Keratinocyte (primary cell): ENCODE measurements around the gene CYP4F22. TPM values are rescaled to one million over a fixed set of nuclear protein-coding genes. Genes with fewer than 3 reads are reported as not detected.

Experiments
- DNase-seq: peaks from one replicate; pipeline ENCODE4 v3.0.0-alpha.2; 2011; ENCODE audit warnings: low read depth, missing footprints, low spot score
- FAIRE-seq: peaks from 2 replicates; lab custom pipeline; 2011; peaks lifted over from hg19 to GRCh38; lab: Jason Lieb, UNC
- H2AFZ ChIP-seq: 2 replicates; pipeline ENCODE4 v1.6.0; 2012; ENCODE audit warnings: low read length, control low read depth, inconsistent platforms; ENCODE audit not compliant: control insufficient read depth
- H3K27ac ChIP-seq: 2 replicates; pipeline ENCODE4 v1.5.1; 2011; ENCODE audit warnings: low read length; ENCODE audit not compliant: control insufficient read depth, insufficient read depth
- H3K27me3 ChIP-seq: 3 replicates; pipeline ENCODE4 v1.6.0; 2011; ENCODE audit warnings: low read length; ENCODE audit not compliant: control insufficient read depth, insufficient read depth; ENCODE audit errors: extremely low read depth
- H3K36me3 ChIP-seq, 2 experiments: 2 replicates in 1 of 2; 3 replicates in 1 of 2; pipeline ENCODE4 v1.5.1; 2011; ENCODE audit warnings: low read length in 2 of 2, mild to moderate bottlenecking in 1 of 2; ENCODE audit not compliant: control insufficient read depth in 2 of 2, insufficient read depth in 2 of 2; ENCODE audit errors: extremely low read depth in 1 of 2
- H3K4me1 ChIP-seq: 3 replicates; pipeline ENCODE4 v1.5.1; 2011; ENCODE audit warnings: low read length; ENCODE audit not compliant: control insufficient read depth, insufficient read depth; ENCODE audit errors: extremely low read depth
- H3K4me2 ChIP-seq: 3 replicates; pipeline ENCODE4 v1.6.0; 2011; ENCODE audit warnings: low read depth, low read length; ENCODE audit not compliant: control insufficient read depth, insufficient read depth; ENCODE audit errors: extremely low read depth
- H3K4me3 ChIP-seq, 3 experiments: fragments of 200-600 bp in 1 of 3; sonication (generic) in 1 of 3; 2 replicates in 2 of 3; 3 replicates in 1 of 3; pipeline ENCODE4 v1.5.1; 2011 to 2016; ENCODE audit warnings: low read length in 3 of 3, mild to moderate bottlenecking in 3 of 3, control low read depth in 2 of 3, inconsistent platforms in 1 of 3, low read depth in 1 of 3, mixed read lengths in 1 of 3, mixed run types in 1 of 3, moderate library complexity in 1 of 3; ENCODE audit not compliant: control insufficient read depth in 2 of 3, insufficient read depth in 2 of 3; ENCODE audit errors: extremely low read depth in 1 of 3
- H3K79me2 ChIP-seq: 2 replicates; pipeline ENCODE4 v1.6.0; 2012; ENCODE audit warnings: low read length; ENCODE audit not compliant: control insufficient read depth, insufficient read depth
- H3K9ac ChIP-seq: 3 replicates; pipeline ENCODE4 v1.6.0; 2011; ENCODE audit warnings: low read length; ENCODE audit not compliant: control insufficient read depth, insufficient read depth; ENCODE audit errors: extremely low read depth
- H3K9me1 ChIP-seq: 3 replicates; pipeline ENCODE4 v1.6.0; 2011; ENCODE audit warnings: low read length; ENCODE audit not compliant: control insufficient read depth, insufficient read depth; ENCODE audit errors: extremely low read depth
- H3K9me3 ChIP-seq: 2 replicates; pipeline ENCODE4 v1.5.1; 2012; ENCODE audit warnings: low read depth, low read length; ENCODE audit not compliant: control insufficient read depth
- H4K20me1 ChIP-seq: 3 replicates; pipeline ENCODE4 v1.6.0; 2011; ENCODE audit warnings: low read length; ENCODE audit not compliant: control insufficient read depth, insufficient read depth; ENCODE audit errors: extremely low read depth
- CTCF ChIP-seq, 3 experiments: IDR thresholded peaks in 1 of 3; conservative IDR thresholded peaks in 1 of 3; optimal IDR thresholded peaks in 1 of 3; 2 replicates in 2 of 3; 3 replicates in 1 of 3; pipeline versions ENCODE3 to v1.5.1; 2011; ENCODE audit warnings: low read length in 3 of 3, mild to moderate bottlenecking in 3 of 3, moderate library complexity in 2 of 3, control low read depth in 1 of 3, inconsistent platforms in 1 of 3; ENCODE audit not compliant: insufficient read depth in 2 of 3; ENCODE audit errors: extremely low read depth in 1 of 3
- EZH2 ChIP-seq: IDR thresholded peaks from one replicate; pipeline ENCODE4 v1.6.1; 2012; ENCODE audit warnings: inconsistent platforms, mild to moderate bottlenecking, low read length, moderate library complexity
- dilution Hi-C: fragments of 300-500 bp; cut with MboI; formaldehyde crosslinking; loops from one replicate; pipeline ENCODE4 v1.7.0; 2020; ENCODE audit warnings: low sequenced_read_pairs; ENCODE audit not compliant: extremely low pct_ligation_motif_present
- polyA plus RNA-seq, 5 experiments: library from polyadenylated mRNA; depleted of rRNA in 3 of 5; stranded (reverse) in 3 of 5; stranded (forward) in 1 of 5; unstranded in 1 of 5; fragments of >200 nt; gene quantifications; 1 replicate in 1 of 5; 2 replicates in 3 of 5; 3 replicates in 1 of 5; pipeline versions ENCODE4 v1.2.1 to v1.2.3, GENCODE V29; 2011 to 2012; ENCODE audit warnings: missing spikeins in 2 of 5, low read depth in 1 of 5, low replicate concordance in 1 of 5

The CYP4F22 gene
- polyA plus RNA-seq, 1 donor (not counting 4 experiments of a cell fraction or from before 2014, with no cell fraction given), result 0.43 TPM

- Histone ChIP-seq H3K4me1 (no peaks in the 10 kb centered on the region), H4K20me1 (no peaks in the 10 kb centered on the region), H3K9me3 (peaks cover 2% of the 10 kb centered on the region), H3K36me3 (no peaks in the 10 kb centered on the region), H3K27ac (no peak overlapping the region), H3K27me3 (peaks cover 7% of the 10 kb centered on the region), H3K9ac (no peak overlapping the region), H3K79me2 (no peaks in the 10 kb centered on the region), H2AFZ (no peak overlapping the region), H3K4me3 (no peak overlapping the region), H3K9me1 (no peaks in the 10 kb centered on the region), H3K4me2 (no peak overlapping the region)
- DNase-seq (no peak), FAIRE-seq (no peak)
- TF ChIP-seq EZH2 (no peak), CTCF (optimal IDR thresholded peaks at IDR 0.05 in 1 of 3, IDR thresholded peaks at IDR 0.05 in 1 of 3, conservative IDR thresholded peaks at IDR 0.05 in 1 of 3; ENCODE audit: extremely low read depth in 1 of 3, insufficient read depth in 2 of 3, low read length in 3 of 3) (no peak)
- dilution Hi-C loops, result no loop called here
Observed at GRCh38 chr19:15516363-15516762, 8.0 kb downstream of the CYP4F22 start.

DNA sequence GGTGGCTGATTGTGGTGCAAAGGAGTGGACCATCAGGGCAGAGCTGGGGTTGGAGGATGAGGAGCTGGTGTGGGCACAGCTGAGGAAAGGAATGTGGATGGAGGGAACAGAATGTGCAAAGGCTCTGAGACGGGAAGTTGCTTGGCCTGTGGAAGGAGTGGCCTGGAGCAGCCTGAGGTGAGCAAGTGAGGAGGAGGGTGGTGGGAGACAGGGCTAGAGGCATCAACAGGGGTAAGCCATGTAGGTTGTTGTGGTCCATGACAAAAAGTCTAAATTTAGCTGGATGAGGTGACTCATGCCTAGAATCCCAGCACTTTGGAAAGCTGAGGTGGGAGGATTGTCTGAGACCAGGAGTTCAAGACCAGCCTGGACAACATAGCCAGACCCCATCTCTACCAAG lies 9.5 kb downstream of the CYP4F22 start:
- Histone ChIP-seq H3K27ac (no peak overlapping the region), H3K79me2 (no peaks in the 10 kb centered on the region), H4K20me1 (no peaks in the 10 kb centered on the region), H3K4me1 (no peaks in the 10 kb centered on the region), H3K9ac (no peak overlapping the region), H2AFZ (no peak overlapping the region), H3K4me3 (no peak overlapping the region), H3K9me3 (peaks cover 2% of the 10 kb centered on the region), H3K36me3 (no peaks in the 10 kb centered on the region), H3K27me3 (no peaks in the 10 kb centered on the region), H3K9me1 (no peaks in the 10 kb centered on the region), H3K4me2 (no peak overlapping the region)
- dilution Hi-C loops, result no loop called here
- FAIRE-seq, result no peak
- no peak for DNase-seq
- no peak for TF ChIP-seq EZH2
- no peak for TF ChIP-seq CTCF (optimal IDR thresholded peaks at IDR 0.05 in 1 of 3, IDR thresholded peaks at IDR 0.05 in 1 of 3, conservative IDR thresholded peaks at IDR 0.05 in 1 of 3; ENCODE audit: extremely low read depth in 1 of 3, insufficient read depth in 2 of 3, low read length in 3 of 3)
